HG03045 (cell line): ENCODE results near the gene NFRKB.
"Not testable (repeated sequence)": the region's sequence is repeated elsewhere in the genome, so short reads cannot be mapped to it uniquely, and the experiment has no call there.

Experiments
- ATAC-seq: cut with Tn5 transposase; IDR thresholded peaks from one replicate; pipeline ENCODE4 v1.9.1; 2021; ENCODE audit warnings: mild to moderate bottlenecking, moderate library complexity; ENCODE audit not compliant: unreplicated experiment

The NFRKB gene

DNA sequence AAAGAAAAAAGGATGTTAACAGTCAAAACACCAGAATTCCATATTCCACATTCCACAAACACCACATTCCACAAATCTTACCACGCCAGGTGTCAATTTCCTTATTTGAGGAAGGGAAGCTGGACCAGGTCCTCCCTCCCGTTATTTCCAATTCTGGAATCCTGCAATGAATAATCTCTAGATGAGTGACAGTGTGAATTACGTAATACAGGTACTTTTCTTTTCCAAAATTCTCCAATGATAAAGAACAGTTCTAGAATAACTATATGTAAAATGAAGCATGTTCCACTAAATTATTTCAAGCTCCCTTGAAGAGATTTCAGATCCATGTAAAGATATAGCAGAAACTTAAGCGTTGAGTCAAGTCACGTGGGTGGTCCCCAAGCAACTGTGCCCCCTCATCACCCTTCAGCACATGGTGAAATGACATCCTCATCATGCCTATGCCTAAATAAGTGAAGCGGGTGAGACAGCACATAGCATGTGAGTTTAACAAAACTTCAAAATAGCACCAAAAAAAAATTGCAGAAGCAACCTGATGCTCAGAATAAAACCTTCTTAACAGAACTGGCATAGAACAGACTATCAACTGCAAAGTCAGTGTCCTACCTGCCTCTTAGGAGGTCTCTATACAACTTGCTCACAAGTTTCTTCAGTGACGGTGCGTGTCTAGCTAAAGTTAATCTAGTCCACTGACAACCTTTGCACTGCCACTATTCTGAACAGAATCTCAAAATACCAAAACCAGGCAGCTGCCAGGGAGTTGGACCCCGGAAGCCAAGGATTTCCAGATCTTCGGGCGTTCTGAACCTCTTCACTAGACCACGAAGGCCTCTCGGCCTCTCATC is 876 bp downstream of the NFRKB start:
- peak; percentile 16 for ATAC-seq

DNA sequence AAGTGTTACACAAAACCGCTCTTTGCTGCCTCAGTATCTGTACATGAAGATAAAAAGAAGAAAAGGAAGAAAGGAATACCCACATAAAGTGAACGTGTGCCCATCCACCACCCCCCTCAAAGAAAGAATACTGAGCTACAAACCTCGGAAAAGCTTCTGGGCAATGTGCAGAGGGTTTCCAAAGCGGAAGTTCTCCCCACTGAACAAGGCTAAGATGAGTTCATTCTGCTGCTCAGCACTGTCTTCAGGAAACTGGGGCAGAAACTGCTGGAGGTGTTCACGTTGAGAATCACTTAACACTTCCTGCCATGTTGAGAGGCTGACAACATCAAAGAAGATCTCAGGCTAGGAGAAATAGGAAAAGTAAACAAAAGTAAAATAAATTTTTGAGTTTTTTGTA is 6.9 kb downstream of the NFRKB start:
- no peak for ATAC-seq

DNA sequence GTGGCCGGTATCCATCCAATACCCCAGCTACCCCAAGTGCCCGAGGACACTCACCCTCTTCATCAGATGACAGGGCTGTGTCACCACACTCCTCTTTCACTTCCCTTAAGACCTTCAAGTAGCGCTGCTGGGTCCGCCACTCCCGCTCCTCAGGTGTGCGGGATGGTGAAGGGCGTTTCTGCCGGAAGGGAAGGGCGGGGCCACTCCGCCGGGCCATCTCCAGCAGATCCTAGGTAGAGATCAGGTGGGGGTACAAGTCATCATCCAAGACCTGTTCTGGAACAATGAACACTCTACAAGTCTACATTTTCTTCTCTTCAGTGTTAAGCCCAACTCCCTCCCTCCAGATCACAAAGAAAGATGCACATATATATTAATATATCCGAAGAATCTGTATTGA is 10.0 kb downstream of the NFRKB start:
- ATAC-seq = no peak

DNA sequence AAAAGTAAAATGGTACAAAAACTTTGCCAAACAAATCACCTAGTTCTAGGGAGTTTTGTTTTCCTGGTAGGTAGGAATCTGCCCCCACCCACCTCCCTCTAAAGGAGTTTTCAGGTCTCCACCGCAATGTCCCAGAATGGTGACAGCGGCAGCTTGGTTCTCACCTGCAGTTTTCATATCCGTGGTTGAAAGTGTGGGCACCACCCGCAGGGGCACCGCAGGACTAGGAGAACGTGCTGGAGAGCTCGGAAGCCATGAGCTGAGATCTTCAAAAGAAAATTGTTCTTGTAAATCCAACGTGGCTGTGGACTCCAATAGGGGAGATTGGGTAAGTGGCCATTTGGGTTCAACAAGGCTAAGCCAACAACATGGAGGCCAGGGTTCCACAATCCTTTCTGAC is 10.8 kb downstream of the NFRKB start:
- no peak for ATAC-seq

DNA sequence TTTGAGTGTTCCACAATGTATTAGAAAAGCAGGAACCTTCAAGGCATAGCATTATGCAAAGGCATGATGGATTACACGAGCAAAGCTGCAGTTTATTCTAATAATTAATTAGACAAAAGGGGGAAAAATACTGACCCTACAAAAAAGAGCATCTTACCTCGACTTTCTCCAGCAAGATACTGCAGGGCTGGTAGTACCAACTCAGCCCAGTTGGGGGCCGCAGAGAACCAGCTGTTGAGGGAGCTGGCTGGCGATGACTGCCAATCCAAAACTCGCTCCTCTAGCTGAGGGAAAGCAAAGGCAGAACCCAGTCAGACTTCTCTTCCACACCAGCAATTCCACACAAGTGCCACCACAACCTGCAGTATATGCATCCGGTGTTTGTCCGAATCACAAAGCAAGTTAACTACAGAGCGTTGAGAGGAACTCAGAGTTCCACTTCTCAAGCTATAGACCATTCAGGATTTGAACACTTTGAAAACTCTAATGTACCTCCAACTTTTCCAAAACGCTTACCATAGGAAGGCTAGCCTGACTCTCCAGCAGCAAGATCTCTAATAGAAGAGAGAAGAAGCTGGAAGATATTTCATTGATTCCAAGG is 13.7 kb downstream of the NFRKB start:
- ATAC-seq = no peak

DNA sequence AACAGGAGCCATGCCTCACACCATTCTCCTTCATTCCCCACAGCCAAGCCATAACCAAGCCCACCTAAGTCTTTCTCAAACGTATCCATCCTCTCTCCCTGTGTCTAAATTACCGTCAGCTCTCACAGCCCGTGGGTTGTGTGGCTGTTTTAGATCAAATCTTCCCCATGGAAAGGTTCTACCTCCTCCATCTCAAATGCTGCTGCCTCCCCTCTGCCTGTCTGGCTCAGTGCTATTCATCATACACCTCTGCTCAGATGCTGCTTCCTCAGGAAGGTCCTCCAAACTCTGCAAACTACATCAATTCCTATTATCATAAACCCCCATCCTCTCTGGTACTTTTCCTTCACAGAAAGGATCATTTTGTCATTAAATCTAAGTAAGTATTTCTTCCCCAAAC is 15.1 kb downstream of the NFRKB start:
- ATAC-seq = no peak

DNA sequence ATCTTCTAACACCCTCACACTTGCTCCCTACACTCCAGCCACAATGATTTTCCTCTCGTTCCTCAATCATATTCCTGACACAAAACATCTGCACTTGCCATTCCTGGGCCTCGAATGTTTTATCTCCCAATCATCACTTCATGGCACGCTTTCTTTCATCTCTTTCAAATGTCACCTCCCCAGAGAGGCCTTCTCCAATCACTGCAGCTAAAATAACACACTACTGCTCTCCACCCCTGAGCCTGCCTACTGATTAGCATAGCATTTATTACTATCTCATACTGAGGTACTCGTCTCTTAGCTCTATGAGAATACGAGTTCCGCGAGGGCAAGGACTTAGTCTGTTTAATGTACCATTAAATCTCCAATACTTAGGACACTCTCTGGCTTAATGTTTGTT is 23.5 kb downstream of the NFRKB start:
- no peak for ATAC-seq

DNA sequence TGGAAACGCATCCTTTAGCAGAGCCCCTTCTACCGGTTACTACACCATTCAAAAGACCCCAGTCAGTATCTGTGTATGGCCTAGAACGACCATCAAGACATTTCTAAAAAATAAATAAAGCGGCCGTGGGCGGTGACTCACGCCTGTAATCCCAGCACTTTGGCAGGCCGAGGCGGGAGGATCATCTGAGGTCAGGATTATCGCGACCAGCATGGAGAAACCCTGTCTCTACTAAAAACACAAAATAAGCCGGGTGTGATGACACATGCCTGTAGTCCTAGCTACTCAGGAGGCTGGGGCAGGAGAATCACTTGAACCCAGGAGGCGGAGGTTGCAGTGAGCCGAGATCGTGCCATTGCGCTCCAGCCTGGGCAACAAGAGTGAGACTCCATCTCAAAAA is 26.8 kb downstream of the NFRKB start:
- not testable (repeated sequence) for ATAC-seq

DNA sequence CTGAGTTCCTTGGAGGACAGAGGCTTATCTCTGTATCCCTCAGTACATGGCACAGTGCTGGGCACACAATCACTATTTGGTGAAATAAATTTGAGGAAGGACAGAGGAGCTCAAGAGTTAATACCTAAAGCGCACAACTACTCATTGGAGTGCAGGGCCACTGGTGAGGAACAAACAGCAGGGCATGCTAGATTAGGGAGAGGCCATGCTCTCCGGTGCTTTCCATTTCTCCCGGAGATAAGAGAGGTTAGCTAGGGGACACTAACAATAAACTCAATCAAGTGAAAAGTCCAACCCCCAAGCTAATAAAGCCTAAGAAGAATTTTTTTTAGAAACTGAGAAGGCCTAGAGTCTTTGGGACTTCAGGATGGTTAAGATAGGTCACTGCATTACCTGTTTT is 29.1 kb downstream of the NFRKB start:
- ATAC-seq = no peak

DNA sequence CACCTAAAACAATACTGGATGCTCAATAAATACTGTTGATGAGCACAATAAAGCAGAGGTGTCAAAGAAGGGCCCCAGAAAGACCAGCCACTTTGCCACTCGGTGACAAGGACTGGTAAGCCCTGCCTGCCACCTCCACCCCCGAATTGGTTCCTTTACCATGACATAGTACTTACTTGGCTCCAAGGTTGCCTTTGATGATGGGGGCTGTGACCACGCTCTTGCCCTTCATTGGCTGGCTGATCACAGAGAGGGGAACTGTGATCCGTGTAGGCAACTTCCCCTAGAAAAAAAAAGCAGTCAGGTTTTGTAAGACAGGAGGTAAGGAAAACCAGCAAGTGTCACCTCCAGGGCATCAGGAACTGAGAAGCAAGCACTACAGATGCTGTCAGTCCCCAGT is 29.7 kb downstream of the NFRKB start:
- no peak for ATAC-seq

DNA sequence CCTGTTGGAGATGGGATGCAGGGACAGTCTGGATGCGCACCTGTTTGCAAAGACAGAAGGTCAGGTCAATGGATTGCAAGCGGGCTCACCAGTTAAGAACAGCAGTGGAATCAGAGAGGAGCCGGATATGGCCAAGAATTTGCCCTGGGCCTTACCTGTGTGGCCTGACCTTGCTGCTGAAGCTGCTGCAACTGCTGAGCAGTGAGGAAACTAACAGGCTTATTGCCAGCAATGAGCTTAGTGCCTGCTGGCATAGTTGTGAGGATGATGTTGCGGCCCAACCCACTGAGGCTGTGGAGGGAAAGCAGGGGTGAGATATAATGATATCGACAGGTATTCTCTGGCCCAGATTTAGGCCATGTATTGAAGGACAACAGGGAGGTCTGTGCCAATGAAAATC is 30.6 kb downstream of the NFRKB start:
- ATAC-seq = no peak

DNA sequence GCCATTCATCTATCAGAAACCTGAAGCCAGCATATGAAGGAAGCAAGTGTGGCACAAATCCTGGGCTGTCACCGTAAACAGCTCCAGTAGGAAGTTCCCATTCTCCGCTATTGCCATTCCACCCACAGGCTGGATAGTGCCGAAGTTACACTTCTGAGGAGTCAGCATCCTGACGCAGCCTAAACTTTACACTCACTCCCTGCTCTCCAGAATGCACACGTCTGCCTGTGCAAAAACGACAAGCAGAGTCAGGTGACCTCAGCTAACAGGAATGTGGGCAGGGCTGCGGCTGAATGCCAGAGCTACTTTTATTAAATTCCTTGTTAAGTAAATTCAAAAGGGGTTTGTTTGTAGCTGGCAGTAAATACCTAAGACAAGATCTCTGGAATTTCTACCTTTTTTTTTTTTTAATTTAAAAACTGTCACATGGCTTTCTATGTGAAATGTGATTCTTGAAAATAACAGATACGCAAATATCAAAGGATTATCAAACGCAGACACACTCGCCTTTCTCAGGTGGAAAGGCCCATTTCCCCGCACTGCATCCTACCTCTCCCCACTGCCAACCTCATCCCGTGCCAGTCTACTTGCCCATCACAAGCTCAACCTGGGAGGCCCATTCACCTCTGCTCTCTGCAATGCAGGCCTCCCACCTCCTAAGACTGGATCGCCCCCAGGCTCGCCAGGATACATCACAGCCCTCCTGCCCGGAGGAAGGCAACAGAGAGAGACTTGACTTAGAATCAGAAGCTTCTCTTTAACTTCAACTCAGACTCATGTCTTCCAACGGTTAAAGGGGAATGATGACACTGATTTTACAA is 33.5 kb downstream of the NFRKB start:
- ATAC-seq = no peak

DNA sequence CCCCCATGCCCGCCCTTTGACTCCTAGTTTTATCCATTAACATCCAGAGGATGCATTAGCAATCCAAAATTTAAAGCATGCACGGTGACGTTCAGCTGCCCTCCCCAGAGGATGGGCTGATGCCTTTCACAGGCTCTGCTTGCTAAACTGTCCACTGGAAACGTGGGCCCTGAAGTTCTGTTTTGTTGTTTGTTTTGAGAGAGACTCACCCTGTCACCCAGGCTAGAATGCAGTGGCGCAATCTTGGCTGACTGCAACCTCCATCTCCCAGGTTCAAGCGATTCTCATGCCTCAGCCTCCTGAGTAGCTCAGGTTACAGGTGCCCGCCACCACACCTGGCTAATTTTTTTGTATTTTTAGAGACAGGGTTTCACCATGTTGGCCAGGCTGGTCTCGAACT is 39.3 kb downstream of the NFRKB start:
- ATAC-seq = no peak

DNA sequence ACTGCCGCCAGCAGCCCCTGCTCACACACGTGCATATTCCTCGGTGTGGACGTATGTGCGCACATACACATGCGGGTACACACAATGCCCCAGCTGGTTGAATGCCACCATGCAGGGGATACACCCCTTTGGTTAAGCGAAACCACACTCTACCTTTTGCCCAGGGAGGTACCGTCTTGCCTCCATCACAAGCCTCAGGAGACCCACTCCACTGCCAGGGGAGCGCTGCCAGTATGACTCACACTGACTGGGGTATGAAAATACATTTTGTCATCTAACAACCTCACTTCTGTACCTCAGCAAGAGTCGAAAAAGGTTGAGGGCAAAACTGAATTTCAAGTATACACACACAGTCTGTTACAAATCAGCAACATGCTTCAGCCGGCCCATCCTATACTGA is 40.3 kb downstream of the NFRKB start:
- ATAC-seq = no peak

DNA sequence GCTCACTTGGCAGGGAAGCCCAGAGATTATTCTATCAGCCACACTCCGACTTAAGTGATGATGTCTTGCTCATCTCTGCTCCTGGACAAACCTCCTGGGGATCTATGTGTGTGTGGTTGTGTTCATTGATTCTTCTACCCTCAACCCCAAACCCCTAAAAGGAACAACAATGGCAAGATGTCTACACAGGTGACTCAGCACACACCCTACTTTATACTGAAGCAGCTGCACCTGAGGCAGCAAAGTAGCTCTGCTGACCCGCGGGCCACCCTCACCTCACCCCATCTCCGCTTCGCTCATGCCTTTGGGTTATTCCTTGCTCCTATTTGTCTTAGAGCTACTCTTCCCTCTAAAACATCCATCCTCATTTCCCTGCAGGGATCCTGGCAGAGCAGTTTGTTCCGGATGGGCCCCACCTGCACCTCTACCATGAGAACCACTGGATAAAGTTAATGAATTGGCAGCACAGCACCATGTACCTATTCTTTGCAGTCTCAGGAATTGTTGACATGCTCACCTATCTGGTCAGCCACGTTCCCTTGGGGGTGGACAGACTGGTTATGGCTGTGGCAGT is 41.1 kb downstream of the NFRKB start:
- no peak for ATAC-seq

DNA sequence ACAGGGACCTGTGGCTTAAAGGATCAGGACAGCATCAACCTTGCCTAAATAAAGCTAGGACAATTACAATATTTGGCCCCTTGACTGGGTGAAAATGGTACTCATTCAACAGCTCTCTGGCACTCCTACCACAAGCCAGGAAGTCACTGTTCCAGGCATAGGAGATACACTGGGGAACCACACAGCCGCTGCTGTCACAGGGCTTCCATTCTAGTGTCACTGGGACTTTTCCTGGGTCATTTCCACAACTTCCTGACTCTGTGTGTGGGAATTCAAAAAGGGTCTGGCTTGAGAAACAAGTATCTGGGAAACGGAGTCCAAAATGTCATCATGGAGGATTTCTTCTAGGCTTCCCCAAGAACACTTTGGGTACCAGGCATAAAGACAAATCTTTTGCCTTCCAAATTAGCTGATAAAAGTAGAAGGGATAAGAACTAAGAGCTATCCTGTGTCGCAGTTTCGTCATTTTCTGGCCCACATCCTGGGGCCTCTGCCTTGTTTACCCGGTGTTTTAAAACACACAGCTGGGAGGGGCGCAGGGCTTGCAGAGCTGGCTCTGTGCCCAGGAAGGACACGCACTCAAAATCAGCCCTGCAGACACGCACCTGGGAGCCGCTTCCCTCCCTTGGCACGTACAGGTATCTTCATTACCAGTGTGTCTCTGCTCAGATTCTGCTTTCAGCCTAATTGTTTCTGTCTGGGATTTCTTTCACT is 41.7 kb downstream of the NFRKB start:
- ATAC-seq = no peak

DNA sequence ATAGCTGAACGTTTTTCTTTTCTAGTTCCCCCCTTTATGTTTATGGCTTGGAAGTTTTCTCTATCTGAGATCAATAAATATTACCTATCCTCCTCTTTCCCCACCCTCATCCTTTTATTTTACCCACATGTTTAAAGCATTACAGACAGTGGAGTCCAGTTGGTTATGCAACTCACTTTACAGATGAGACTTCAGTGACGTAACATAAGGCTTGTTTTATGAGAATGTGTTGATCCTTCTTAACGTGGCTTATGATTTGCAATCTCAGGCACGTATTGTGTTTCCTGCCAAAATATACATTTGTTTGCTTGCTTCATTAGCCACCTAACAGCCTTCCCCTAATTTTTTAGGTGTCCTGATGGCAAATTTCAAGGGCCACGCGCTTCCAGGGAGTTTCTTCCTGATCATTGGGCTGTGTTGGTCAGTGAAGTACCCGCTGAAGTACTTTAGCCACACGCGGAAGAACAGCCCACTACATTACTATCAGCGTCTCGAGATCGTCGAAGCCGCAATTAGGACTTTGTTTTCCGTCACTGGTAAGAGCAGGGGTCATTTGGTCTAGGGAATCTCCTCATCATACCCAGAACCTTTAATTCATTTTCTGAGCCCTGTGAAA is 43.1 kb downstream of the NFRKB start:
- no peak for ATAC-seq

DNA sequence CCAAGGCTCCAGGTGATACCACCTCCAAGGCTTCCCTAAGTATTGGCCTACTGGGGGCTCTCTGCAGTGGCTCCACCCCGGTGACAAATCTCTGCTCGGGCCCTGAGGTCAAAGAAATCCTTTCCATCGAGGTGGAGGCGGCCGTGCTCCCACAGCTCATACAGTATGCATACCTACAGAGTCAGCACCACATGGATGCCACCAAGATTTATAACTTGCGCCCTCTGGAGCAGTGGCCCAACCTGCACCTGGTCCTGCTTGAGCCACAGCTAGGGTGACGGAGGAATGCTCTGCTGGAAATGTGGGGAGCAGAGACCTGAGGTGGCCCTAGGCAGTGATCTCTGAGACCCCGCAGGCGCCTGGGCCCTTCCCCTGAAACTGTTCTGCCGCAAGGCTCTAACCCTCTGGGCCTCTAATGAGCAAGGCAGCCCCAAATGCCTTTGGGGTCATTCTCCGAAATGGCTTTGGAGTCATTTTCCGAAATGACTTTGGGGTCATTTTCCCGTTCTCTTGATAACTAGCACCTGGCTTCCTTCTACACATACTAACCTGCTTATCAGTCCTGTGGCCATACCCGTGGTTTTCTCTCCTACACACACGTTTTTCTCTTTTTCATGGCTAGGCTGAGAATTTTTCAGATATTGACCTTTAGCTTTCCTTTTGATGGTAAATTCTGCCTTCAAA is 45.8 kb downstream of the NFRKB start:
- ATAC-seq = no peak

DNA sequence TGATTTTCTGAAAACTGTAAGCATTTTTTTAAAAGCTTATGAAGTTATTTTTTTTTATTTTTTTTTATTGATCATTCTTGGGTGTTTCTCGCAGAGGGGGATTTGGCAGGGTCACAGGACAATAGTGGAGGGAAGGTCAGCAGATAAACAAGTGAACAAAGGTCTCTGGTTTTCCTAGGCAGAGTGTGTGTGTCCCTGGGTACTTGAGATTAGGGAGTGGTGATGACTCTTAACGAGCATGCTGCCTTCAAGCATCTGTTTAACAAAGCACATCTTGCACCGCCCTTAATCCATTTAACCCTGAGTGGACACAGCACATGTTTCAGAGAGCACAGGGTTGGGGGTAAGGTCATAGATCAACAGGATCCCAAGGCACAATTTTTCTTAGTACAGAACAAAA is 48.0 kb downstream of the NFRKB start:
- ATAC-seq = not testable (repeated sequence)
